Measurements from ENCODE around the gene CHID1.

CHID1 gene

DNA sequence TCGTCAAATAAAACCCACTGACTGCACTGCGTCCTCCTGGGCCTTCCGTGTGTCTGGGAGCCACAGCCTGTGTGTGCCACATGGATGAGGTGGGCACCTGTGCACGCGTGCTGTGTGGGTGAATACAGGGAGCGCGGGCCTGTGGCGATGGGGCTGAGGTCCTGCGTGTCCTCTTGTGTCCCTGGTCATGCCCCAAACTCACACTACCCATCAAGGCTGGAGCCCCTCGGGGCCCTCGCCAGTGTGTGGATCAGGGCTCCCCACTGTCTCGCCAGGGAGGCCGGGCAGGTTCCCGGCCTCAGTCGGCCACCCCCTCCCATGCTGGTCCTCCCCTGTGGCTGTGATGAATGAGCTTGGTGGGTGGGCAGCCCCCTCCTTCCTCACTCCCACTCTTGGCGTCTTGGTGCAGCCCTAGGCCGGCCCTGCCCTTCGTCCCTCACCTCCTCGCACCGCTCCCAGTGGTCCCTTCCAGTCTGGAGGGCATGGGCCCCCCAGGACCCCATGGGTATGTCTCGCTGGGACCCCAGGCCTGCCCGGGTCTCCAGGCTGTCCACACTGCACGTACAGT is 78.6 kb downstream of the CHID1 start:
- DNase-seq = no peak

DNA sequence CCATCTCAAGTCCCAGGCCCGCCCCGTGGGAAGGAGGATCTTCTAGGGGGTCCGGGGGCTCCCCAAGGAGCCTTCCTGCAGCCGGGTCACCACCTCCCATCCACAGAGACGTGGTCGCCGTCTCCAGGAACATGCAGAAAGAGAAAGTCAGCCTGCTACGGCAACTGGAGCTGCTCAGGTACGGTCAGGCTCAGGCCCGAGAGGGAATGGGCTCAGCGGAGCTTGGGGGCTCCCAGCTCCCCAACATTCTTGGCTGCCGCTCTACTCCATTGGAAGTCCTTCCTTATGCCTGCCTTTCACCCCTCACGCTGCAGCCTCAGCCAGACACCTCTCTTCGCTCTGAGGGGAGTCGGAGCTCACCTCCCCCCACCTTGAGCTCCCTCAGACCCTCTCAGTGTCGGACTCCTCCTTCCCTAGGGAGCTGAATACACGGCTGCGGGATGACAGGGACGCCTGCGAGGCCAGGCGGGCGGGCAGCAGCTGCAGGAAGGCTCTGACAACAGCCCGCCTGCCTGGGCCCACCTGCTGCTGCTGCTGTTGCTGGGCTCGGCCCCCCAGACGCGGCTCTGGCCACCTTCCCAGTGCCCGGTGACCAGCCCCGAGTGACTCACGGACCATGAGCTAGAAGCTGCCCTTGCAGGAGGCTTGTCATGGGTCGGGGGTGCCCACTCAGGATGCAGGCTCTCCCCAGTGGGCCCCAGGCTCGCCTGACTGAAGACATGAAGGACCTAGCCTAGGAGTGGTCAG is 79.3 kb downstream of the CHID1 start:
- no peak for DNase-seq

- DNase-seq = no peak
Measured at GRCh38 chr11:830295-831117, 80.1 kb downstream of the CHID1 start.

GRCh38 chr11:829847-830294 is 80.7 kb downstream of the CHID1 start:
- DNase-seq = no peak

DNA sequence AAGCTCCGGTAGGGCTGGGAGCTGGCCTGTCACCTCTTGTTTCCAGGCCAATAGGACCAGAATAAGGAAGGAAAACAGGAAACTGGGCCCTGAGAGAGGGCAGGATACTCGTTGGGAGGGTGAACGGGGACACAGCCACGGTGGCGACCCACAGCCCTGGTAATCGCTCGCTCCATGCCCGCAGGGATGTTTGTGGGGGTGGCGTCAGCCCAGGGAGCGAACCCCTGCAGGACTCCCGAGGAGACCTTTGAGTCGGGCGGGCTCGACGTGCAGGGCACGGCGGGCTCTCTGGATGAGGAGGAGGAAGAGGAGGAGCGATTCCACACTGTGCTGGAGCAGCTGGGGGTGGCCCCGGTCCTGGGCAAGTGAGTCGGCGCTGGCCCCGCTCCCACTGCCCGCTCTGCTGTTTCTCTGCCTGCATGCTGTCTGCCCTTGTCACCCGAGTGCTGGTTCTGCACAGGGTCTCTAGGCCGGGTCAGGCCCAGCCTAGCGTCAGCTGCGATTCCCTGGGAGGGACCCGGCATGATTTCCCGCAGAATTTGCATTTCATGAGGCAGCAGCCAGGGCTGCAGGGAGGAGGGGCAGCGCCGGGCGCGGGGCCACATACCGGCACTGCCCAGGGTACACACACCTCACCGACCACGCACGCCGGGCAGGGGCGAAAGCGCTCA is 81.3 kb downstream of the CHID1 start:
- no peak for DNase-seq

DNA sequence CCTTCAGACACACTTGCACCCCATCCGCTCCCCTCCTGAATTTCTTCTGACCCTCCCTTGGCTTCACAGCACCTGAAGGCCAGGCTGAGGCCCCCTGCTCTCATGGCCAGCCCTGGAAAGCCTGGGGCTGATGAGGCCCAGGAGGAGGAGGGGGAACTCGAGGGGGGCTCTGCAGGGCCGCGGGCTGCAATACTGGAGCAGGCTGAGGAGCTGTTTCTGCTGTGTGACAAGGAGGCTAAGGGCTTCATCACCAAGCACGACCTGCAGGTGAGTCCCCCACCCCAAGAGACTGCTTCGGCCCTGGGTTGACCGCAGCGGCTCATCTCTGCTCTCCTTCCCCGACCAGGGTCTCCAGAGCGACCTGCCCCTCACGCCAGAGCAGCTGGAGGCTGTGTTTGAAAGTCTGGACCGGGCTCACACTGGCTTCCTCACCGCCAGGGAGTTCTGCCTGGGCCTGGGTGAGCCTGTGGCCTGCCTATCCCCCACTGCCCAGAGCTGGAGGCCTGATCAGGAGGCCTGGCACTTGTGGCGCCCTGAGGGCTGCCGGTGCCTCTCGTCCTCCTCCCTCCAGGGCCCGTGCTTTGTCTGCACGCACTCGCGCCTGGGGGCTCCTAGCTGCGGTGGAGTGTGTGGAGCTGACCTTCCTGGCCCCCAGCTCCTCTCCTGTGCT is 82.0 kb downstream of the CHID1 start:
- no peak for DNase-seq

GRCh38 chr11:827897-828192 is 82.8 kb downstream of the CHID1 start, which contains the start of gene CRACR2B:
TSS of gene CRACR2B (plus strand) at chr11:827919. CDS start at chr11:828608, 689 bp downstream.
- DNase-seq = no peak

GRCh38 chr11:827146-827896 is 83.3 kb downstream of the CHID1 start:
- DNase-seq = peak in 1 of 2 experiments; percentile 22

GRCh38 chr11:826836-827145 is 83.8 kb downstream of the CHID1 start:
- DNase-seq = no peak

- DNase-seq = no peak
Measured at GRCh38 chr11:826227-826621, 84.4 kb downstream of the CHID1 start.

GRCh38 chr11:825366-826226 is 85.0 kb downstream of the CHID1 start:
- no peak for DNase-seq

DNA sequence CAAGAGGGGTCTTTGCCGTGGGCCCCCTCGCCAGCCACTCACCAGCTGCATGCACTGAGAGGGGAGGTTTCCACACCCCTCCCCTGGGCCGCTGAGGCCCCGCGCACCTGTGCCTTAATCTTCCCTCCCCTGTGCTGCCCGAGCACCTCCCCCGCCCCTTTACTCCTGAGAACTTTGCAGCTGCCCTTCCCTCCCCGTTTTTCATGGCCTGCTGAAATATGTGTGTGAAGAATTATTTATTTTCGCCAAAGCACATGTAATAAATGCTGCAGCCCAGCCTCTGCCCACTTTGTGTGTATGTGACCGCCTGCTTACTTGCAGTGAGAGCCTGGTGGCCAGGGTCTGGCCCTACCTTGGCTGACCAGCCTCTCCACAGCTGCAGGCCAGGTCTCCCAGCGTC is 85.7 kb downstream of the CHID1 start:
- no peak for DNase-seq

GRCh38 chr11:824292-824880 is 86.2 kb downstream of the CHID1 start:
- no peak for DNase-seq

- DNase-seq = no peak
Measured at GRCh38 chr11:823441-824291, 86.9 kb downstream of the CHID1 start.

- peak; percentile 83 to 90 for DNase-seq
Measured at GRCh38 chr11:821512-822371, 88.9 kb downstream of the CHID1 start.

GRCh38 chr11:820655-821511 is 89.7 kb downstream of the CHID1 start:
- peak; percentile 78 to 83 for DNase-seq

GRCh38 chr11:819943-820649 is 90.5 kb downstream of the CHID1 start:
- peak; percentile 87 to 89 for DNase-seq
